HepG2 (cell line): ENCODE measurements around the gene SYNE1. TPM values are rescaled to one million over a fixed set of nuclear protein-coding genes. Genes with fewer than 3 reads are reported as not detected.

Experiments used
- ATAC-seq: fragments of 200-7000 bp; cut with Tn5 transposase; 3 replicates; pipeline ENCODE4 v1.9.1; 2020; ENCODE audit warnings: mild to moderate bottlenecking, moderate library complexity
- BruUV-seq: library from RNA; stranded (reverse); fragments of 400-500 nt; replicated peaks from 2 replicates; lab custom pipeline; 2021; lab: Mats Ljungman, UMichigan
- CTCF ChIA-PET: fragments of 300-600 bp; formaldehyde crosslinking; extraction: SDS; loops from one replicate; lab custom pipeline; 2021; ENCODE audit warnings: low total read pairs, inconsistent platforms, low intra/inter-chr PET ratio; lab: Yijun Ruan, JAX
- POLR2A ChIA-PET: fragments of 350-600 bp; sonication (Branson Sonifier 250); formaldehyde crosslinking; loops from one replicate; lab custom pipeline; 2020; ENCODE audit warnings: antibody characterized with exemption, inconsistent platforms; lab: Yijun Ruan, JAX
- DNase-seq: peaks from one replicate; pipeline ENCODE4 v3.0.0-alpha.2; 2015; ENCODE audit warnings: low spot score
- FAIRE-seq: peaks from 3 replicates; lab custom pipeline; 2011; peaks lifted over from hg19 to GRCh38; lab: Jason Lieb, UNC
- H2AFZ ChIP-seq: one replicate; pipeline ENCODE4 v1.6.1; 2011; ENCODE audit warnings: low read length, inconsistent platforms
- H3K27ac ChIP-seq: fragments of 300-600 bp; 3 replicates; pipeline ENCODE4 v1.8.0; 2011; ENCODE audit warnings: mixed run types, mild to moderate bottlenecking, mixed read lengths, low read length, inconsistent platforms; ENCODE audit not compliant: insufficient read depth; ENCODE audit errors: extremely low read length
- H3K27me3 ChIP-seq, 2 experiments: fragments of 200-600 bp in 1 of 2; 2 replicates in 1 of 2; 3 replicates in 1 of 2; pipeline versions ENCODE4 v1.6.0 to v1.8.0; 2011; ENCODE audit warnings: low read length in 2 of 2, mild to moderate bottlenecking in 2 of 2, moderate library complexity in 2 of 2, inconsistent platforms in 1 of 2; ENCODE audit not compliant: insufficient read depth in 2 of 2, control insufficient read depth in 1 of 2
- H3K36me3 ChIP-seq, 2 experiments: fragments of 200-600 bp in 1 of 2; replicated peaks in 1 of 2; 2 replicates in 1 of 2; 3 replicates in 1 of 2; pipeline versions ENCODE4 v1.5.1 to v1.8.0; 2011; ENCODE audit warnings: low read length in 2 of 2, inconsistent platforms in 1 of 2; ENCODE audit not compliant: insufficient read depth in 2 of 2, control insufficient read depth in 1 of 2
- H3K4me1 ChIP-seq: 2 replicates; pipeline ENCODE4 v1.5.1; 2012; ENCODE audit warnings: low read length, inconsistent platforms; ENCODE audit not compliant: insufficient read depth
- H3K4me2 ChIP-seq: 2 replicates; pipeline ENCODE4 v1.6.0; 2011; ENCODE audit warnings: low read depth, low read length, inconsistent platforms
- H3K4me3 ChIP-seq, 3 experiments: fragments of 200-600 bp in 1 of 3; sonication (generic), shearing (Covaris generic) in 1 of 3; replicated peaks in 1 of 3; 2 replicates each; pipeline ENCODE4 v1.5.1; 2011 to 2016; ENCODE audit warnings: low read length in 3 of 3, inconsistent platforms in 2 of 3, low read depth in 2 of 3, mild to moderate bottlenecking in 2 of 3, control low read depth in 1 of 3, mixed read lengths in 1 of 3; ENCODE audit not compliant: insufficient read depth in 1 of 3
- H3K79me2 ChIP-seq: one replicate; pipeline ENCODE4 v1.6.1; 2011; ENCODE audit warnings: low read length, inconsistent platforms; ENCODE audit not compliant: insufficient read depth
- H3K9ac ChIP-seq: 2 replicates; pipeline ENCODE4 v1.6.0; 2011; ENCODE audit warnings: mild to moderate bottlenecking, low read depth, low read length, inconsistent platforms; ENCODE audit not compliant: insufficient read depth
- H3K9me3 ChIP-seq: 2 replicates; pipeline ENCODE4 v1.5.1; 2012; ENCODE audit warnings: mild to moderate bottlenecking, low read length
- H4K20me1 ChIP-seq: 2 replicates; pipeline ENCODE4 v1.6.0; 2011; ENCODE audit warnings: inconsistent platforms, mild to moderate bottlenecking, low read length, moderate library complexity; ENCODE audit not compliant: insufficient read depth
- BHLHE40 ChIP-seq: IDR thresholded peaks from 2 replicates; pipeline ENCODE4 v1.6.1; 2011; ENCODE audit warnings: low read length, improper control_type of control experiment
- CC2D1A ChIP-seq: sonication (generic); formaldehyde crosslinking; IDR thresholded peaks from 2 replicates; pipeline ENCODE4 v1.8.1; 2023; ENCODE audit warnings: mild to moderate bottlenecking, missing genetic modification reagents
- CENPBD1 ChIP-seq: sonication (generic); formaldehyde crosslinking; IDR thresholded peaks from 2 replicates; pipeline ENCODE4 v1.8.0; 2022; ENCODE audit warnings: missing genetic modification reagents, low read depth, mild to moderate bottlenecking, borderline replicate concordance
- DBP ChIP-seq: sonication (generic); formaldehyde crosslinking; IDR thresholded peaks from 2 replicates; pipeline ENCODE4 v1.4.0; 2020; ENCODE audit warnings: missing genetic modification reagents; ENCODE audit errors: not compliant biosample characterization
- NRL ChIP-seq: sonication (generic); formaldehyde crosslinking; IDR thresholded peaks from 2 replicates; pipeline ENCODE4 v1.5.0; 2020; ENCODE audit warnings: missing genetic modification reagents, mild to moderate bottlenecking, moderate library complexity, borderline replicate concordance
- PLSCR1 ChIP-seq: sonication (generic); formaldehyde crosslinking; IDR thresholded peaks from 2 replicates; pipeline ENCODE4 v1.5.0; 2020; ENCODE audit warnings: missing genetic modification reagents, mild to moderate bottlenecking, borderline replicate concordance
- PRDM15 ChIP-seq: sonication (generic); formaldehyde crosslinking; IDR thresholded peaks from 2 replicates; pipeline ENCODE4 v1.4.0; 2020; ENCODE audit warnings: missing genetic modification reagents
- PTBP1 ChIP-seq: fragments of 200-400 bp; formaldehyde crosslinking; IDR thresholded peaks from 2 replicates; pipeline ENCODE4 v1.6.1; 2018; ENCODE audit warnings: low read length, low read depth; ENCODE audit not compliant: poor library complexity, severe bottlenecking
- REL ChIP-seq: sonication (generic); formaldehyde crosslinking; conservative IDR thresholded peaks from 2 replicates; pipeline ENCODE4 v1.8.0; 2022; ENCODE audit warnings: mild to moderate bottlenecking, missing genetic modification reagents, moderate library complexity
- THYN1 ChIP-seq: sonication (generic); formaldehyde crosslinking; IDR thresholded peaks from 2 replicates; pipeline ENCODE4 v1.8.1; 2023; ENCODE audit warnings: low read depth, mild to moderate bottlenecking, moderate library complexity, missing genetic modification reagents, borderline replicate concordance
- ZEB1 ChIP-seq: IDR thresholded peaks from 2 replicates; pipeline ENCODE4 v1.6.1; 2012; ENCODE audit warnings: mild to moderate bottlenecking, low read depth, inconsistent platforms; ENCODE audit not compliant: insufficient replicate concordance
- ZNF562 ChIP-seq: sonication (generic); formaldehyde crosslinking; IDR thresholded peaks from 2 replicates; pipeline ENCODE4 v1.8.0; 2022; ENCODE audit warnings: missing genetic modification reagents, borderline replicate concordance
- WGBS: methylation state at CpG from one replicate; pipeline ENCODE4 v1.1.6; 2017; ENCODE audit warnings: low lambda C conversion rate; 5-methylcytosine and 5-hydroxymethylcytosine counted together
- in situ Hi-C: cut with HindIII; loops from 2 replicates; pipeline ENCODE4 v1.10.0; 2017; ENCODE audit warnings: low pct_unique_long_range_greater_than_20kb; ENCODE audit not compliant: extremely low pct_ligation_motif_present
- intact Hi-C: fragments of 100-400 bp; cut with micrococcal nuclease; formaldehyde crosslinking; loops from one replicate; pipeline ENCODE4 v1.10.0; 2022; ENCODE audit not compliant: unreplicated experiment
- polyA plus RNA-seq, 8 experiments: library from polyadenylated mRNA; depleted of rRNA in 3 of 8; stranded (reverse) in 7 of 8; unstranded in 1 of 8; fragments of >200 nt; fragmentation: Illumina TruSeq in 4 of 8; extraction: Trizol in 4 of 8; gene quantifications; 2 replicates each; pipeline versions ENCODE4 v1.2.1 to v1.2.3, GENCODE V29; 2011 to 2016; ENCODE audit warnings: low read depth in 4 of 8, missing spikeins in 1 of 8, mixed read lengths in 1 of 8; ENCODE audit not compliant: insufficient read depth in 1 of 8
- total RNA-seq, 5 experiments: library from RNA; depleted of rRNA; stranded (reverse); fragments of >200 nt; fragmentation: Illumina TruSeq; extraction: Trizol; gene quantifications; 2 replicates each; pipeline ENCODE4 v1.2.3, GENCODE V29; 2016; ENCODE audit warnings: low read depth in 1 of 5
- TF ChIP-seq, protein P1 (sequence below): sonication (generic); formaldehyde crosslinking; conservative IDR thresholded peaks from 2 replicates; pipeline ENCODE4 v1.5.0; 2020; ENCODE audit warnings: missing genetic modification reagents

SYNE1 gene
- total and polyA plus RNA-seq, 2 of the 13 experiments (the other 11 are each of a cell fraction or from before 2014, with no cell fraction given), result 5.5 to 15.9 TPM

DNA sequence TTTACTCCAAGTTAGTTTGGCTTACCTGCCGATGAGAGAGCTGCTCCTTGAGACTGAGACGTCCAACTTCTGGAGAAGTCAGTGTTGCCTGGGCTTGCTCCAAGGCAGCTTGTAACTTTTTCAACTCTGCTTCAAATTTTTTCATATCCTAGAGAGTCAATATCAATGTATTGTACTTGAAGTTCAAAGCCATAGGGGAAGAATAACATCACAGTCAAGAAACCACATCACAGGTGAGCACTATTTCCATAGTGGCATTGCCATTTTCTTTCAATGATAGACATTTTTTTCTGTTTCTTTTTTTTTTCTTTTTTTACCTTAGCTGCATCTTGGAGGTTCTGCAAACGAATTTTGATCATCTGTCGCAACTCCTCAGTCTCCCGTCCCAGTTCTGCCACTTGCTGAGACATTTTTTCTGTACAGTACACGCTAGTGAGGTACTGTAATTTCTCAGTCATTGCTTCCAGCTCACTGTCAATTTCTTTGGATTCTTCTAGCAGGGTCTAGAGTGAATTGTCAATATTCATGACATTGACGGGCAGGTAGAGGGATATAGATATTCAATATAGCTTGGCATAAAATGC is 326.7 kb downstream of the SYNE1 start:
- CTCF ChIA-PET, result no interaction called here
- POLR2A ChIA-PET, result interaction anchor here (0.5 to 1.2 kb wide), 2 partner anchors 8 to 9 kb away, joined by 3 to 4 read pairs; no protein-coding TSS in a partner anchor
- Histone ChIP-seq H3K4me3 (no peak overlapping the region), H3K4me2 (no peak overlapping the region), H3K4me1 (peaks cover 30% of the 10 kb centered on the region), H3K9me3 (no peaks in the 10 kb centered on the region), H2AFZ (no peak overlapping the region), H4K20me1 (no peaks in the 10 kb centered on the region), H3K9ac (no peak overlapping the region), H3K79me2 (no peaks in the 10 kb centered on the region), H3K27me3 (no peaks in the 10 kb centered on the region), H3K36me3 (no peaks in the 10 kb centered on the region), H3K27ac (no peak overlapping the region)
- FAIRE-seq (no peak), DNase-seq (no peak), ATAC-seq (no peak)
- intact Hi-C loops (no loop called here), in situ Hi-C loops (no loop called here)
- WGBS, result 90% methylated on average over 7 of the region's 7 CpGs
- BruUV-seq, result no TSS peak
- TF ChIP-seq PTBP1 (no peak), NRL (CRISPR knock-in tag) (no peak), REL (CRISPR knock-in tag) (no peak), CC2D1A (CRISPR knock-in tag) (no peak), ZNF562 (CRISPR knock-in tag) (no peak), THYN1 (CRISPR knock-in tag) (no peak), DBP (CRISPR knock-in tag) (no peak), PLSCR1 (CRISPR knock-in tag) (no peak), PRDM15 (CRISPR knock-in tag) (no peak), ZEB1 (no peak), CENPBD1 (CRISPR knock-in tag) (no peak), BHLHE40 (no peak)
- TF ChIP-seq, protein P1, sequence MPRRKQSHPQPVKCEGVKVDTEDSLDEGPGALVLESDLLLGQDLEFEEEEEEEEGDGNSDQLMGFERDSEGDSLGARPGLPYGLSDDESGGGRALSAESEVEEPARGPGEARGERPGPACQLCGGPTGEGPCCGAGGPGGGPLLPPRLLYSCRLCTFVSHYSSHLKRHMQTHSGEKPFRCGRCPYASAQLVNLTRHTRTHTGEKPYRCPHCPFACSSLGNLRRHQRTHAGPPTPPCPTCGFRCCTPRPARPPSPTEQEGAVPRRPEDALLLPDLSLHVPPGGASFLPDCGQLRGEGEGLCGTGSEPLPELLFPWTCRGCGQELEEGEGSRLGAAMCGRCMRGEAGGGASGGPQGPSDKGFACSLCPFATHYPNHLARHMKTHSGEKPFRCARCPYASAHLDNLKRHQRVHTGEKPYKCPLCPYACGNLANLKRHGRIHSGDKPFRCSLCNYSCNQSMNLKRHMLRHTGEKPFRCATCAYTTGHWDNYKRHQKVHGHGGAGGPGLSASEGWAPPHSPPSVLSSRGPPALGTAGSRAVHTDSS (CRISPR knock-in tag), result no peak
